PC-9 (cell line): ENCODE data around the gene EGR4.

ENCODE experiments used
- EZH2 ChIP-seq: fragments of 200-600 bp; sonication (generic); IDR thresholded peaks from 2 replicates; pipeline ENCODE4 v1.8.0; 2017; ENCODE audit warnings: antibody characterized with exemption, low read depth
- TF ChIP-seq, protein P1 (sequence below): fragments of 200-600 bp; sonication (generic); conservative IDR thresholded peaks from 2 replicates; pipeline ENCODE4 v1.6.1; 2017; ENCODE audit warnings: mixed run types, antibody characterized with exemption, mild to moderate bottlenecking, moderate library complexity

DNA sequence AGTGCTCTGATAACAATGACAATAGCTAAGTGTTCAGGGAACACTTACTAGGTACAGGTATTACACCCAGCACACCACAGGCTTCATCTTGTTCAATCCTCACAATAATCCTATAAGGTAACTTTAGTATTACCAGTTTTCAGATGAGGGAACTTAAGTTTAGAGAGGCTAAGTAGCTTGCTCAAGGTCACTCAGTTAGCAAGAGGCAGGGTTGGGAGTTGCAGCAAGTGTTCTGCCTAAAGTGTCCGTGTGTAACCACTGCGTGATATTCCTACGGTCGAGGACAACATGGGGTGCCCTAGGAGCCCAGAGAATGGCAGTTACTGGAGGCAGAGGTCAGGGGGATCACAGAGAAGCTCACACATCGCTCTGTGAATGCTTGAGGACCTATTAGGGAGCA lies 30.2 kb upstream of the EGR4 start:
- TF ChIP-seq, protein P1, sequence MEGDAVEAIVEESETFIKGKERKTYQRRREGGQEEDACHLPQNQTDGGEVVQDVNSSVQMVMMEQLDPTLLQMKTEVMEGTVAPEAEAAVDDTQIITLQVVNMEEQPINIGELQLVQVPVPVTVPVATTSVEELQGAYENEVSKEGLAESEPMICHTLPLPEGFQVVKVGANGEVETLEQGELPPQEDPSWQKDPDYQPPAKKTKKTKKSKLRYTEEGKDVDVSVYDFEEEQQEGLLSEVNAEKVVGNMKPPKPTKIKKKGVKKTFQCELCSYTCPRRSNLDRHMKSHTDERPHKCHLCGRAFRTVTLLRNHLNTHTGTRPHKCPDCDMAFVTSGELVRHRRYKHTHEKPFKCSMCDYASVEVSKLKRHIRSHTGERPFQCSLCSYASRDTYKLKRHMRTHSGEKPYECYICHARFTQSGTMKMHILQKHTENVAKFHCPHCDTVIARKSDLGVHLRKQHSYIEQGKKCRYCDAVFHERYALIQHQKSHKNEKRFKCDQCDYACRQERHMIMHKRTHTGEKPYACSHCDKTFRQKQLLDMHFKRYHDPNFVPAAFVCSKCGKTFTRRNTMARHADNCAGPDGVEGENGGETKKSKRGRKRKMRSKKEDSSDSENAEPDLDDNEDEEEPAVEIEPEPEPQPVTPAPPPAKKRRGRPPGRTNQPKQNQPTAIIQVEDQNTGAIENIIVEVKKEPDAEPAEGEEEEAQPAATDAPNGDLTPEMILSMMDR = no peak
- TF ChIP-seq EZH2 = no peak
